Stimulated activated CD8-positive, alpha-beta memory T cell treated with anti-CD3 and anti-CD28 coated beads, Interleukin-12 subunit alpha, Interleukin-12 subunit beta, amount 100 ng/mL, for 24 hours (primary cell): ENCODE data around the gene KIF23.

Source experiments
- DNase-seq: peaks from one replicate; pipeline ENCODE4 v3.0.0-alpha.2; 2020; ENCODE audit errors: extremely low read depth

Gene KIF23

DNA sequence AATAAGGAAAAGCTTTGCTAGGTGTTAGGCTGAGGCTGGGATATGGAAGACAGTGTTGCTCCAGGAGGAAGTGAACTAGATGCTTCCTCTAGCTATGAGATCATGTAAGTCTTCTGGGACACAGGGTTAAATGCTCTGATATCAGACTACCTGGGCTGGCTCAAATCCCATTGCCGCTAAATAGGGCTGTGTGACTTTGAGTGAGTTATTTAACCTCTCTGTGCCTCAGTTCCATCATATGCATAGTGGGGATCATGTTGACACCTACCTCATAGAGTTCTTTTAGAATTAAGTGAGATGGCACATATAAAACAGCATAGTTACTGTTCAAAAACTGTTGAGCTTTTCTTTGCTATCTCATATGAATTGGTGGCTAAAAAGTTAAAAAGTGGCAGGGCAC, 51.1 kb downstream of the KIF23 start:
- no peak for DNase-seq

DNA sequence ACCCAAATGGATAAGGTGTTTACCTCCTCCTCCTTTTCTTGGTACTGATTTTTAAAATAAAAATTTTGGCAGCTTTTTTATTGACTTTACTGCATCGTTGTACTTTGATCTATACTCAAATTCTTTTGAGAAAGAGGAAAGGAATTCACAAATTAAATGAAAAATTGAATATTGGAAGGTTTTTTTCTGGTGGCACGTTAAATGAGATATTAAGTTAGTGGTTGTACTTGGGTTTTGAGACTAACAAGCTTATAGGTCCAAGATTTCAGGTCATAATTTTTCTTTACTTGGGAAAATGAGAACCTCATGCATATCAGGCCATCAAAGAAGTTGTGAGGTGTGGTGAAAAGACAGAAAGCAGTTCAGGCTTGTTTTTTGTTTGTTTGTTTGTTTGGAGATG, 52.6 kb downstream of the KIF23 start:
- no peak for DNase-seq

DNA sequence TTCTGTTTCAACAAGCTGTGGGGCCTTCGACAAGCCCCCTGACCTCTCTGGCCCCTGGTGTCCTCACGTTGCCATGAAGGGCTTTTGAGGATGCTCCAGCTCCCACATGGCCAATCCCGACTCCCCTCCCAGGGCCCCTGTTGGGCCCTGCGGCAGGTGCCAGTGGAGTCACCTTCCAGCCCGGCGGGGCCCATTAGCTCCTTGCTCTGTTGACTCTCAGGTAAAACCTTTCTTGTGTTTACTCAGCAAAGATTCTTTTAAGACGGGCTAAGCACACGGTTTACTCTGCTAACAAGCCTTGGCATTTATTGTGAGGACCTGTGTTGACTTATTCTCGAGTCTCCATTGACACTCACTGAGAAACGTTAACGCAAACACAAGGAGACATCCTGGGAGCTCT, 53.5 kb downstream of the KIF23 start:
- no peak for DNase-seq

DNA sequence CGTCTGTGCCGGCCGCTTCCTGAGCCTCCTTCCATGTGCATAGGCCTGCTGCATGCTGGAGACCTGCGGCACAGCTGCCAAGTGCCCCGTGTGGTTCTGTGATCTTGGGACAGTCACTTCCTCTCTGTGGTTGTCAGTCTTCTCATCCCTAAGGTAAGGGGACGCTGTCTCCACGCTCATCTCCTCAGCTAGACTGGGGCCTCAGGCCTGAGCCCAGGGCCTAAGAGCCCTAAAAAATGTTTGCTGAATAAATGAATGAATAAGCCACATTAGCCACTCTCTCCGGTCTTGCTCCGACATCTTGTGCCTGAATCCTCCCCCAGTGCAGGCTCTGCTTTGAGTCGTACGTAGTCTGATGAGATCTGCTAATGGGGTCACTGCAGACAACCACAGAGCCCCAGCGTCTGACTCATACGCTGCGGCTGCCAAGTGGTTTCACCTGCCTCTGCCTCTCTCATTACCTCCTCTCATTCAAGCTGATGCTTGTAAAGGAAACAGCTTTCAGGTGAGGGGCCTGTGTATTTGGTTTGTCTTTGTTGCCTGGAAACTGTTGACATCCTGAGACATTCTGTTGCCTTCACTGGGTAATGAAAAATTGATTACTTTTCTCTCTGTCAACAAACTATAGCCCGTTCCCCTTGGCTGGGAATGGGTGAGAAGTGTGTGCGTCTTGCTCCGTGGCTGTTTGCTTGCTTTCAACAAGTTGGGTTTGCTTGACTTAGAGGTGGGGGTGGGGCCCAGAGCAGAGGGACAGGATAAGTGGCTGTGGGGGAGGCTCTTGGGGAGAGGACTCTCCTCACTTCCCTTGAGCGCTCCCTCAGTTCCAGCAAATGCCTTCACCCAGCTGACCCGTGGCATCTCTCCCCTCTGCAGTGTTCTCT, 54.3 kb downstream of the KIF23 start:
- DNase-seq = peak; percentile 55

DNA sequence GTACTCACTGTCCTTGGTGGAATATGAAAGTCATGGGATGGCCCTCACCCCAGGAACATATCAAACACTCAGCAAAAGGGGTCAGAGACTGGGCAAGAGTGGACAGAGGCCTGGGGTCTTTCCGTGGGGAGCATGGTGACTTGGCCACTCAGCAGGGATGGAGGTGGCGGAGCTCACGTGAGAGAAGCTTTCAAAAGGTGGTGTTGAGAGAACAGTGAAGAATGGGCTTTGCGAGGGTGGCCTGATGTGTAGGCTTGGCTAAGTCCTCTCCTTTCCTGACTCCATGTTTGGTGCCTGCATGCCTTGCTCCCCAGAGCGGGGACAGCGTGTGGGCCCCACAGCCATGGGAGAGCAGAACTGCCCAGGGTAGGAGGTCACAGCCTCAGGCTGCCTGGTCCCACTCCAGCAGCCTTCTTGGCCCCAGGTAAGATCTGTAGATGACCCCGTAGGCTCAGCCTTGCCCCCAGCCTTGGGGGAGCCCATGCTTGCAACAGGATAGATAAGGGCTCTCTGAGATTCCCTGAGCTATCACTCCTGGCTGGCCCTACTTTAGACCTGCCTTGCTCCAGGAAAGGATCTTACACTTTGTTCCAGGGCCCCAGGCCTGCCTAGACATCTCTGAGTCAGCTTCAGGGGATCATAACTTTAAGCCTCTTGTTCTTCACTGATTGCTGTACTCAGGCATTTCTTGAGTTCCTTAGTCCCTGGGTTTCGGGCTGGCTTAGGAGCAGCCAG, 55.5 kb downstream of the KIF23 start:
- no peak for DNase-seq

DNA sequence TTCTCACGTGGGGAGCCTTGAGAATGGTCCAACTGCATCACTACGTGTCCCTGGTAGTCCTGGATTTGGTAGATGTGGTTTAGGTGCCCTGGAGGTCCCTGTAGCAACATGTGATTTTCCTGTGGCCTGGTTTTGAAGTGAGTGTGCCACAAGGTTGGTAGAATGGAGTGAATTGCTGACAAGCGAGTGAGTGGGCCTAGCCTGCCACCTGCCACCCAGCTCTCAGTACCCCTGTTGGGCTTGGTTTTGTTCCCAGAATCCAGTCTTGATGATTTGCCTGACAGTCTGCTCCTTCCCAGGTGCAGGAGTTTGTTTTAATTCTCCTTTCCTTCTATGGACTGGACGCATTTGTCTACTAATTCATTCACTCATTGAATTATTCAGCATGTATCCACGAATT, 57.9 kb downstream of the KIF23 start:
- no peak for DNase-seq

DNA sequence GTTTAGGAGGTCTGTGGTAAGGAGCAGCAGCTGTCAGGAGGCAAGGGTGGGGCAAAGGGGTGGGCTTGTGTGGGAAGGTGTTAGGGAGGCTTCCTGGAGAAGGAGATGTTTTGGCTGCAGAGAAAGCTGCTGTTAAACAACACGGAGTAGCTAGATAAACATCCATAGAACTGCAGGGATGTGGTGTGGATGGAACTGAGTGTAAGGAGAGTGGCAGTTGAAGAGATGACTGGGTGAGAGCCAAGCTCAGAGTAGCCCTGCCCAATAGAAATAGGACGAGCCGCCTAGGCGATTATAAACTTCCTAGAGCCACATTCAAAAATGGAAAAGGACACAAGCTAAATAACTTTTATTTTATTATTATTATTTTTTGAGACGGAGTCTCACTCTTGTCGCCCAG, 58.4 kb downstream of the KIF23 start:
- DNase-seq = no peak

DNA sequence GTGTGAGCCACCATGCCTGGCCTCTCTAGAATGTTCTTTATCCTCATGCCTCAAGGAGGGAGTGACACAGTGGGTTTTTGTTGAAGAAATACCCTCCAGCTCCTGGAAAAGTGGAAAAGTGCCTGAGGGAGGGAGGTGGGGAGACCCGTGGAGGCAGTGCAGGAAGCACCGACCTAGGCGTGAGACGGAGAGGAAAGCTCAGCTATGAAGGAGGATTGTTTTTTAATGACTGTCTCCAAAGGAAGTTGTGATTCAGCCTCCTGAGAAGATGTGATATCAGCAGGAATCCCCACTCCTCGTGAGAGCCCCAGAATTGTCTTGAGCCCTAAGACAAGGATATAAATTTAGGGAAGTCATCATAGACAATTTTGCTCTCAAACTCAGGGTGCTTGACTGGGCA, 60.1 kb downstream of the KIF23 start:
- DNase-seq = no peak

DNA sequence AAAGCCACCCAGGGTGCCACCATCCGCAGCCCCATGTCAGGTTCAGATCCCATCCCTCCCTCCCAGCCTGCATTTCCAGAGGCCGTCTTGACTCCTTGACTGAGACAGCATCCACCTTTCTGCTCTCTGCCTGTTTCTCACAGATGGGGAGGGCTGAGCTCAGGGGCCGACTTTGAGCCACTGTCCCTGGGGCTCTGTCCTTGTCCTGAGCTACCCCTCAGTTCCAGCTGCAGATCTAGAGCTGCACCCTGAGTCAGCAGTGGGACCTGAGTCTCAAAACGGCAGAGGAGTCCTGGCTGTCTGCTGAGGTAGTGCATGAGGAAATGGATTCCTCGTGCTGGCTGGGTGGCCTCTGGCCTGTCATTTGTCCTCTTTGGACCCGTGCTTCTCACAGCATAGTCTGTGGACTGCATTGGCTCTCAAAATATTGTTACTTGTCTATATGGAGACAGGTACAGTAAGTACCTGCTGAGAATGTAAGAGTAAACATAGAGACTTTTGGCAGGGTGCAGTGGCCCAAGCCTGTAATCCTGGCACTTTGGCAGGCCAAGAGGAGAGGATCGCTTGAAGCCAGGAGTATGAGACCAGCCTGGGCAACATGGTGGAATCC, 60.8 kb downstream of the KIF23 start:
- no peak for DNase-seq

DNA sequence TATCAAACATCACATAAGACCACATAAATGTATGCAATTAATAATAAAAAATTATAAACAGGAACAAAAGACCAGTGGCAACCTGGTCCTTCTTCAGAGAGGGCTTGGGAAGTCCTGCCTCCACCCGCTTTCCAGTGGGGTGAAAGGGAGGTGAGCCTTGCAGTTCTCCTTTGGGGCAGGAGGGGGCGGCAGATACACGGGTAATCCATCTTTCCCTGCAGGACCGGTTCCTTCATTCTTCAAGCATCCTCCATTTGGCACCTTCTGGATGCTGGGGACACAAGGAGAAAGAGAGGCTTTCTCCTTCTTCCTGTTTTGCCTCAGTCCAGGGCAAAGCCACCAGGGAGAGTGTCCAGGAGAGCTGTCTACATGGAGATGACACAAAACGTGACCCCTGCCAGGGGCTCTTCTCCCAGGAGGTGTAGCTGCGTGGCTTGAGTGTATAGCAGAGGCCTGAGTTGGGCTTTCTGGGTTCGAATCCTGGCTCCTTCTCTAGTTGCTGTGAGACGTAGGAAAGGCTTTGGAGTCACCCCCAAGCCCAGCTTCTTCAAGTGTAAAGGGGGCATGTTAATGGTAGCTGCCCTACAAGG, 61.7 kb downstream of the KIF23 start:
- DNase-seq = no peak

DNA sequence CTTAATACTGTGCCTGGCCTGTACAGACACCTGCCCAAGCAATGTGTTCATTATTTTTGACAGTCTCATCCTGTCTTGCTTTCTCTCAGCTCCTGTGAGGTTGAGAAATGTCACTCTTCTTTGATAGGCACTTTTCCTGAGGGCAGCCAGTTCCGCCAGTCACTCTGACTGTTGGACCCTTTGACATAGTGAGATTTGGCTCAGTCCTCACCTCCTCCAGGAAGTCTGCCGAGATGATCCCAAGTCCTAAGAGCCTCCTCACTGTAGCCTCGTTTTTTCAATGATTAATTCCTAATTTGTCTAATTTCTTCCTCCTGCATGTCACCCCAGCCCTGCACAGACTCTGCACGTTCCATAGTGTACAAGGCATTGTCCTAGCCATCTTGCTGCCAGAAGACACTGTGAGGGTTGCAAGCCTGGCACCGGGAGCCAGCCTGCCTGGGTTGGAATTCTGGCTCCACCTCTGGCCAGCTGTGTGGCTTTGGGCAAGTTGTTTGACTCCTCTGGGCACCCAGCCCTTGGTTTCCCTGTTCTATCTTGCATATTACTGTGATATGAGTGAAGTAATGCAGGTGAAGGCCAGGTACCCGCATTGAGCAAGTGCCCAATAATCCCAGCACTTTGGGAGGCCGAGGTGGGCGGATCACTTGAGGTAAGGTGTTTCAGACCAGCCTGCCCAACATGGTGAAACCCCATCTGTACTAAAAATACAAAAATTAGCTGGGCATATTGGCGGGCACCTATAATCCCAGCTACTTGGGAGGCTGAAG, 62.7 kb downstream of the KIF23 start:
- no peak for DNase-seq

DNA sequence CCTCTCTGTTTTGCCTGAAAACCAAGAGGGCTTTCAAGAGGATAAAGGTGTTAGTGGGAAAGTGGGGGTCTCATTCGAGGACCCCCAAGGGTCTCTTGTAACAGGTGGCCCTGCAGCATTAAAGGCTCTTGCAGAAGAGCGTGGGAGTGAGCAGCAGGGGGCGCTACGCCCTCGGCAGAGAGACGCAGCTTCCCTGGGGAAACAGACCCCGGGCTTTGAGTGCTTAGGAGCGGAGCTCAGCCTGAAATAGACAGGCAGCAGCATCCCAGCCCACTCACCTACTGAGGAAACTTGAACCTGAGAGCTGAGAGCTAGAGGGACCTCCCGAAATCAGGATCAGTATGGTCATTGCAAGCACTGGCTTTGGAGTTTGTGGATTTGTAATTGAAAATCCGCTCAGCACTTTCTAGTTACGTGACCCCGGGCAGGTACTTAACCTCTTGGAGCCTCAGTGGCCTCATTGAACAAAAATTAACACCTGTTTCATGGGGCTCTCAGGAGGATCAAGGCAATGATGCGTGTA, 64.2 kb downstream of the KIF23 start:
- DNase-seq = no peak

DNA sequence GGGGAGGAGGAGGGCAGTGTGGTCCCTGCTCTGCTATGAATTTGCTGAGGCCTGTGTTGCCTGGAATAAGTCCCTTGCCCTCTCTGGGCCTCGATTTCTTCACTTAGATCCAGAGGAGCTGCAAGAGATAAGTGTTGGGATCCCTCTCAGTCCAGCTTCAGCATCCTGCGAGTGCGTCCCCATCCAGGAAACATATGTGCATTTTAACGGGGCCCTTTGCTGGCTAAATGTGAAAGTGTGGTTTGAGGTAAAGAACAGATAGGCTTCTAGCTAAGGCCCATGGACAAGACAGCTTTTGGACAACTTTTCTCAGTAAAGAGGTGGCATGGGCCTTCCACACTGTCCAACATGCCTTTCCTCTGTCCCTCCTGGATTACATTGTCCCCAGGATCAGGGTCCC, 64.9 kb downstream of the KIF23 start:
- DNase-seq = no peak

DNA sequence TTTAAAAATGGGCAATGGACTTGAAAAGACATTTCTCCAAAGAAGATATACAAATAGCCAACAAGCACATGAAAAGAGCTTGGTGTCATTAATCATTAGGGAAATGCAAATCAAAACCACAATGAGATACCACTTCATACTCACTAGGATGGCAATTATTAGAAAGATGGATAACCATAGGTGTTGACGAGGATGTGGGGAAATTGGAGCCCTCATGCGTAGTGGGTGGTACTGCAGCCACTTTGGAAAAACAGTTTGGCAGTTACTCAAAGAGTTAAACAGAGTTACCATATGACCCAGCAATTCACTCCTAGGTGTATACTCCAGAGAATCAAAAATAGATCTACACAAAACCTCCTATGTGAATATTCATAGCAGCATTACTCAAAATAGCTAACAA, 65.8 kb downstream of the KIF23 start:
- no peak for DNase-seq

DNA sequence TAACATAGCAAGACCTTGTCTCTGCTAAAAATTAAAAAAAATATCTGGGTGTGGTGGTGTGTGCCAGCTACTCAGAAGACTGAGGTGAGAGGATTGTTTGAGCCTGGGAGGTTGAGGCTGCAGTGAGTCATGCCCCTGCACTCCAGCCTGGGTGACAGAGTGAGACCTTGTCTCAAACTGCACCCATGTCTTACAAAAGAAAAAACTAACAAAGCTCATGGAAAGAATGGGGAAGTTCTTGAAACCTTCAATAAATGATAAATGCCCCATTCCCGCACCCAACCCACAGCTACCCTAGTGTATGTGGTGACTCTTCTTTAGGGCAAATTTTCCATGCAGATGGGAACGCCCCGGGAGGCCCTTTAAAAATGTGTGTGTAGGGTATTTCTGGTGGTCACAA, 66.8 kb downstream of the KIF23 start:
- no peak for DNase-seq

DNA sequence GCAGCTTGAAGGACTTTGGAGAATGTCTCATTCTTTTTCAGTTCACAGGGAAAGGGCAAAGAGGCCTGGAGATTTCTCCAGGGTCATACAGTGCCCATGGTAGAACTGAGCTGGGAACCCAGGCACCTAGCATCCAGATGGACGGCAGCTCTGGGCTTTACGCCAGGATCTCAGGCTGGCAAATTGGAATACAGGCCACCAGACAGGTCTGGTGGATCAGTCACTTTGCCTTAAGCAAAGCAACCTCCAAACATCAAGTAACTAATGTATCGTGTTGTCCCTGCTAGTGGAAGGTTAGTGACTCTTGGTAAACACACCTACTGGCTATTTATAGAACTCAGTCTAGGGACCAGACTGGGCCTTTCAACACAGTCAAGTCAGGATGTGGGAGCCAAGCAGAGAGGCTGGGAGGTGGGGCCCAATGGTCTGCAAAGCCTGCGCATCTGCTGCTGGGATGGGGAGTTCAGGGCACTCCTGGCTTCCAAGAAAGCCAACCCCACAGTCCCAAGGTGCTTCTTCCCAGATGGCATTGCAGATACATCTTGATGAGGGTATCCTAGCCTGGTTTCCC, 68.6 kb downstream of the KIF23 start:
- no peak for DNase-seq

DNA sequence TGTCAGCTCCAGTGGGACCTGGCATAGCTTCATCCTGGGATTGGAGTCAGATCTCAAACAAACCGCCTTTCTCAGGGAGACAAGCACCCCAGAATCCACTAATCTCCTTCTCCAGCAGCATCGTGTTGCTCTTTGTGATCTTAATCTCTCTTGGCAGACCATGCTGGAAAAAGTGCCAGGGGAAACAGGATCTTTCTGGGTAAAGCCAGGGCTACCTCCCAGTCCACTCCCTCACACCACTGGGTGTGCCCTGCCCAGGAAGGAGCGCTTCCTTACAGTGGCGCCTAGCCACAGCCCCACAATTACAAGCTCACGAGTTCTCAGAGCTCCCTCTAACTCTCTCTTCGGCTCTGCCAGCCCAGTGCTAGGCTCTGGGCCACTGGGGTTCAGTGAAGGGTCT, 70.7 kb downstream of the KIF23 start:
- no peak for DNase-seq

DNA sequence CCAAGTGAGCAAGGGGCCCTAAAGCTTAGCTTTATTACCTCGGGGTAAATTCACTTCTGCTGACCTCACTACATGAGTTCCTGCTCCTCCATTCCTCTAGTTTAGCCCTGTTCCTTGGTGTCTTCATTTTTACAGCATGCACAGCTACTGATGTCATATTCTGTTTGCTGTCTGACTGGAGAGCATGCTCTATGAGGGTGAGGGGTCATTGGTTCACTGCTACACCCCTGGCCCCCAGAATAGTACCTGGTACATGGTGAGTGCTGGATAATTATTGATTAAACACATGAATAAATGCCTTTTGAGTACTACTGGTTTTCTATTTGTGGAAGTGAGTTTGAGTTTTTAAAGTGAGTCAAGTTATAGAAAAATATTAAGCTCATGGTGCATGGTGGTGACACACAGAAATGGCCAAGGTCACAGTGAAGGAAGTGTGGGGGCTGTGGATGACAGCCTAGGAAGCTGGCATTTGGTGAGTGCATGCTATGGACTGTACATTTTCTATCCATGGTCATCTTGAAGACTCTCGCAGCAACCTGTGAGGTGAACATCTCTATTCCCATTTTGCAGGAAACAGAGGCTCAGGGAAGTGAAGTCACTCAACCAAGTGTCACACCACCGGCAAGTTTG, 72.4 kb downstream of the KIF23 start:
- no peak for DNase-seq

DNA sequence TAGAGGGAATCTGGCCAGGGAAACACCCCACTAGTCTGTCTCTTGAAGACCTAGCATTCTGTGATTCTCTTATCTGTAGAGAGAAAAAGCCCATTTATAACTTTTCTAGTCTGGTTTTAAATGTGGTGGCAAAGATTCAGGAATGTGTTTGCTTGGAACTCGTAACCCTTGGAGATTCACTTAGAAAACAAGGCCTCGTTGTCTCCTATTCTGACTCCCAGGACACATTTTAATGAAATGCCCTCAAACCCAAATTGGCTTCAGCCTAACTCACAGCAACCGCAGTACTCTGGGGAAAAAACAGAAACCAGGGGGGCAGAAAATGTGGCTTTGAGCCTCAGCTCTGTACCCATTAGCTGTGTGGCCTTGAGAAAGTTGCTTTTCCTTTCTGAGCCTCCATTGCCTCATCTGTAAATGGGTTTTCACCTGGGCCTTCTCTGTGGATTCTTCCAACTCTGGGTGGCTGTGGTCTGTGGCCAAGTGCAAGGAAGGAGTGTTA, 75.0 kb downstream of the KIF23 start:
- no peak for DNase-seq

DNA sequence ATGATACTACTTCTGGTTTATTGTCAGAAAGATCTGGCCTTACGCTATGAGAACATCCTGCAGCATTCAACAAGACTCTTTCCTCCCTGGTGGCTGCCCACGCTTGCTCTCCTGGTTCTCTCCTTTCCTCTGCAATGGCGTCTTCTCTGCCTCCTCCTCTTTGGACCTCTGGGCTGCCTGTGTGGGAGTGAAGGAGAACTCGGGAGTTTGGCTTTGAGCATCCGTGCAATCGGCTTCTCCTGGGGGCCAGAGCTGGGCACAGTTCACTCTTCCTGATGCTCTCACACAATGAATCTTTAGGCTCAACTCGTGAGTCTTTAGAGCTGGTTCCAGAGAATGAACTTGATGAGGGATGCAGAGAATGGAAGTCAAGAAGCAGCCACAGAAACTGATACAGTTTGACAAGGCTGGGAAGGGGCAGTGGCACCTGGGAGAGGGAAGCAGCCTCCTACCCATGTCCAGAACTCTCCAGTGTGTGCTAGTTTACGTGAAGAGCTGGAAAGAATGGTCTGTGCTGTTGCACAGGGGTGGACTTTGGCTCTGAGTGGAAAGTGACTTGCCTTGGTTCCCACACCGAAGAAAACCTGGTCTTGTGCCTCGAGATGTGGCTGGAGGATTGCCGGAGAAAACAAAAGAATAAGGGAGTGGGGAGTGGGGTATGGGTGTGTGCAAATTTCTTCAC, 76.3 kb downstream of the KIF23 start:
- DNase-seq = no peak
